ENCODE data around the gene SSBP3.

The SSBP3 gene

DNA sequence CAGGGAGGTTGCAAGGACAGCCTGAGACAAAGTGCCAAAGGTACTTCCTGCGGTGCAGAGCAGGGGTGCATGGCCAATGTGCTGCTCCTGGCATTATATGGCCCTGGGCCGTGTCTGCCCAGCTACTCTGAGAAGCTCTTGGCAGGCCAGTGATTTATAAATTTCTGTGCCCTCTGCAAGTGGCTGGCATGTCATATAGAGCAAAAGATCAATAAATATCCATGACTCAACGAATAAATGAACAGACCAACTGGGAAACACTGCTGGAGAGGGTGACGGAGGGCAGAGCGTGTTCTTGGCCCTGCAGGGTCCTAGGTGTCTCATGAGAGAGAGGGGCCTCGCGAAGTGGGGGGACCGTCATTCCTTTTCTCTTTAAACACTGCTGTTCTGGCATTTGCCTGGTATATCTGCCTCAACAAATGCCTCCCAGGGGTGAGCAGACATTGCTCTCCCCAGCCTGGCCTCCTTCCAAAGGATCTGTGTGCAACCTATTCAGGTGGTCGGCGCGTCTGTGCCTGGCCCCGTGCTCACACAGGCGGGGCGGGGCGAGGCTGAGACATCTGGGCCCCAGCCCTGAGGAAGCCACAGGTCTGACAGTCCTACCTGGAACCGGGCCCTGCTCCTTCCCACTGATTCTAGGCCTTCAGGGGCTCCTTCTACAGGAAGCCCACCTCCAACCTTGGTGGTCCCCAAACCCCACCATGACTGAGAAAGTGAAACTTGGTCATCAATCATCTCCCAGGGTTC lies 123.9 kb downstream of the SSBP3 start:
- no peak for DNase-seq (ENCODE audit: low spot score)

DNA sequence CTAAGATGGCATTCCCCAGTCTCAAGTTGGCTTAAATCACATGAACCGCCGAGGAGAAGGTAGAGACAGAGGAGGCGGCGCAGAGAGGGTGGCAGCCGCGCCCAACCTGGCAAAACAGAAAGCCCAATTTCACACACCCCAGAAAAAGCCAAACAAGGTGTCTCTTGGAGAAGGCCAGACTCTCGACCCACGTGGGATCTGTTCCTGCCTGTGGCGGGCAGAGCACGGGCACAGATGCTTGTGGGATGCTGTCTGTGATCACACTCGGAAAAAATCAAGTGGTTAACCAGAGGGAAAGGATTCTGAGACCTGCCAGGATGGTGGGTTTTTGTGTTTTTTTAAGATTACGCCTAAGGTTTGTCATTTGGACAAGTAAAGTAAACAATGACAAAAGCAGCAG lies 125.5 kb downstream of the SSBP3 start:
- DNase-seq (ENCODE audit: low spot score), result no peak

DNA sequence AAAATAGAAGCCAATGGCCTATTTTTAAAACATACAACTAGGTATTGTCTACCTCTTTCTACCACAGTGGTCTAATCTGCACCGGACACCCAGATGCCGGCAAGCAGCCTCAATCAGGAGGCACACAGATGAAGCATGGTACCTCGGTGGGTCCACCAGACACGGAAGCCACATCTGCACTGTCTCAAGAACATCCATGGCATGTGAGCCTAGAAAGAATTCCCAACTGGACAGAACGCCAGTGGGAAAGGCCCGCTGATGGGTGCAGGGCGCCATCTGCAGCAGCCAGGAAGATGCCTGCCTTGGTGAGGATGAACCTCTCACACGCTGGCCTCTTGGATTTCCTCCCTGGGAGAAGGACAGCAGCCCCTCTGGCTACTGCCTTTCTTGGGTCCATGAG lies 126.7 kb downstream of the SSBP3 start:
- no peak for DNase-seq (ENCODE audit: low spot score)

DNA sequence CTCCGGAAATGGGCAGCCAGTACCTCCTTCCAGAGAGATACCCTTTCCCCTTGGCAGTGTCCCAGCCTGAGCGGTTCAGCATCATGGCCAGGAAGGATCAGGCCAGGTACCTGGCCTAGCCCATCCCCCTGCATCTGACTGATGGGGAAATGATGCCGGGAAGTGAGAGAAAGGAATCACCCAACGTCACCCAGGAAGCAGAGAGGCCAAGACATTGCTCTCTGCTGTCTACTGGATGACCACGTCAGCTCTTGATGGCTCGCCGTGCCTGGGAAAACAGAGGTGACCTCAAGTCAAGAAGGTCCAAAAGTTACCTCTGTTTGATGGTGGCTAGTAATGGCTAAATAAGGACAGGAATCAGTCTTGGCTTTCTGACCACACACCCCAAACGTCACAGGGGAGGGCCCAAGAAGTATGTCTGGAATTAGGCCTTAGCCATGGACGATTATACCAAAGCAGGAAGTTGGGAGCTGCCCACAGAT lies 127.2 kb downstream of the SSBP3 start:
- DNase-seq (ENCODE audit: low spot score), result no peak

DNA sequence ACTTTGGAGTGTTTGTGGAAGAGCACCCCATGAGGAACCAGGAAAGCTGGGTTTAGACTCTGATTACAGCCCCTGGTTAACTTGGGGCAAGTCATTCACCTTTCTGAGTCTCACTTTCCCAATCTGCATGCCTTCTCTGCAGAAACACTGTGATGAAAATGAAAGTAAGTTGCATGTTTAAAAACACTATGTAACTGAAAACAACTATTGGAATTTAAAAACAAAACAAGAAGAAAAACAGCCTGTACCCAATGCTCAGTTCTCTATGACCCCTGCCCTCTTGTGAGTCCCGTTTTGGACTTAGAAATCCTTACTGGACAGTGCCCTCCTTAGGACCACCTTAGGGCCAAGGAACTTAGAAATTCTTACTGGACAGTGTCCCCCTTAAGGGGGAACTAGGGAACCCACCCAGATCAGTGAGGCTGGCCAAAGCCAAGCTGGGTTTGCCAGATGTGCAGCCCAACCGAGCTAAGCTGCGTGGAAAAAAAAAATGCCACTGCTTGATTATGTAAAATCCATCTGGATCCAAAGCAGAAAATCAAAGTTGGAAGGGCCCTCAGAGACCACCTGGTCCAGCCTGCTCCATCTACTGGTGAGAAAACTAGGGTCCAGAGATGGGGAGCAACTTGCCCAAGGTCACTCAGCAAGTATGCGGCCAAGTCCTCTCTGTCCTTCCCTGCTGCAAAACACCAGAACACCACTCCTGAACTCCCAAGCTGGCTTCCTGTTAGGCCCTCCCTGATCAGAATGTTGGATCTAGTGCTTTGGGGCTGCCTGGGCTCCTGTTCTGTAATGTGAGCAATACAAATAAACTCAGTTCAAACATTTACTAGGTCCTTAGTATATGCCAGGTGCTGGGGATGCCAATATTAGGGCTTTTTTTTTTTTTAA lies 128.5 kb downstream of the SSBP3 start:
- DNase-seq (ENCODE audit: low spot score), result no peak

DNA sequence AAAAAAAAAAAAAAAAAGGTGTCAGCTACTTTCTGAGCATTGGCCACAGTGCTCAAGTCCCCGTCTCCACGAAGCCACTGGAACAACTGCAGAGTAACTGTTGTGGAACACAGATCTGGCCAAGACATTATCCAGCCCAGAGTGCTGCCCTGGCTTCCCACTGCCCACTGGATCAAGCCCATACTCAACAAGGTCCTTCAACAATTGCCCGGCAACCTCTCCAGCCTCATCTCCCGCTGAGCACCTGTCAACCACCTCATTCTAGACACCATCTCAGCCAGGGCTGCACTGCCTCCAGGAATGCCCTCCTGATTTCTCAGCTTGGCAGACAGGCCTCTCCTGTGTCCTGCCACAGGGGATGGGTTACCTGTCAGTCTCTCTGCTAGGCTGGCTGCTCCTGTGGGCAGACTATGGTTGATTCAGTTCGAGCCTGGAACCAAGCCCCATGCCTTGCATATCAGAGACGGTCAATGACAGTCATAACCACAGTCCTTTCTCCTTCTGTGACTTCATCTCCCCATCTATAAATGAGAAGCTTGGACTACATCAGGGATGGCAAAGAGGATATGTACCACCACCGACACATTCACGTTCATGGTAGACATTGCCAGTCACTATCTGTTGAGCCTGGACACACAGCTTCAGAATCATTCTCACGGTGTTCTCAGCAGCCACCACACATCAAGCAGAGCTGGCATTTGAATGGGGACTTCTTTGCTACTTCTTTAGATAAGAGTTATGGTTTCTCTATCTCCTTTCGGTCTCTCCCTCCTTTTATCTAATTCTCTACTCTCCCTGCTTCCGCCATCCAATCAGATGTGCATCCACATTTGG lies 129.4 kb downstream of the SSBP3 start:
- no peak for DNase-seq (ENCODE audit: low spot score)

DNA sequence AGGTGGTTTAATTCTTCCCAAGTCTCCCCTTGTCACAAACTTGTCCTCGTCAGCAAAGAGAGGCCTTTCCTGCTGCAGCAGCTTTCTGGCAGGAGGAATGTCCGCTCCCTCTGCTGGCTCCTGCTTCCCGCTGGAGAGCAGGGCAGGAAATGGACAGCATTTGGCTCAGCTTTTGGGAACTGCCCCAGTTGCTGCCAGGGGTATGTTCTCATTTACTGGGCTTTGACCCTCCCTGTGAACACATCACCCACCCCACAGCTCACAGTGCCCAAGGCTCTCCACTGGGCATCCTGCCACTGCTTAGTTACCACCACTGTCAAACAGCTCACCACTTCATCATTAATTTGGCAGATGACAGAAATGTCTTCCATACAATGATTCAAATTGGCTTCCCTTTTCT lies 130.8 kb downstream of the SSBP3 start:
- no peak for DNase-seq (ENCODE audit: low spot score)

DNA sequence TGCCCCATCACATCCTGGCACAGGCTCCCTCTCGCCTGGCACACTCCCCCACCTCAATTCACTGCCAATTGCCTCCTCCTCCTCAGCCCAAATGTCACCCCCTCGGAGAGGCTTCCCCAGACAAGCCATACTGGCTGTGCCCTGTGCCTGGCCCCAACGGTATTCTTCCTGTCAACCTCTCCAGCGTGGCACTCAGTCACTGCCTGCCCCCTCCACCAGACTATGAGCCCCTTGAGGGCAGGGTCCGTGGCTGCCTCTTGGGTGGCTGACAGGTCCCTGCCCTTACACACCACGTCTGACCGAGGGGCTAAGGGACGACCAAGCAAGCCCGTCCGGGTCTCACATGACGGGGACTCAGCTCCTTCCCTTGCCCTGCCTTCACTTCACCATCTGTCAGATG lies 131.3 kb downstream of the SSBP3 start:
- no peak for DNase-seq (ENCODE audit: low spot score)

DNA sequence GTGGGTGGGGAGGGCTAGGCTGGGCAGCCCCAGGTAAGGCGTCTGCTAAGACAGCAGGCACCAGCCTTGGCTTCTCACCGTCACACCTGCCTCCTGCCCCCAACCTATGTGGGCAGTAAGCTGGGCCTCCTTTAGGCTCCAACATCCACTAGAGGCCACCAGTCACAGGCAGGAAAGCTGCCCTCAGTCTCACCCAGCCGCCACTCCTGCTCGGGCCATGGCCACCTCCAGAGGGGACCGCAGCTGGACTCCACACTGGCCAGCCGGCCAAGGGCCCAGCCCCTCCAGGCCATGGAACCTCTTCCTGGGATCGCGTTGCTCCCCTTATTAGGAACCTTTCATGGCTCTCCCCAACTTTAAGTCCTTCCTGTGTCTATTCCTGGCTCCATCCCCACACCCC lies 131.7 kb downstream of the SSBP3 start:
- no peak for DNase-seq (ENCODE audit: low spot score)

DNA sequence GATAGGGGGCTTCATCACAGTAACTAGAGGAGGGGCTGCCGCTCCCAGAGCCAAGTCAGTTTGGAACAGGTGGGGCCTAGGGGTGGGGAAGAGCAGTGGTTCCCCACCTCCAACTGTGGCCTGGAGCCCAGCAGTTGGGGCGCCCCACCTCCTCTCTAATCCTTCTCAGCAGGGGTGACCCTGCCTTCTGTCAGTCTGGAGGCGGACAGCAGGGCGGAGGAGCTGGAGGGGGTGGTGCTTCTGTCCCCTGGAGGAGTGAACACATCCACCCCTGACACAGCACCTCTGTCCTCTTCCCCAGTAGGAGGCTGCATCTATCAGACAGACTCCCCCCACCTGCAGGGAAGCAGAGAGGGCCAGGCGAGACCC lies 132.4 kb downstream of the SSBP3 start:
- no peak for DNase-seq (ENCODE audit: low spot score)

DNA sequence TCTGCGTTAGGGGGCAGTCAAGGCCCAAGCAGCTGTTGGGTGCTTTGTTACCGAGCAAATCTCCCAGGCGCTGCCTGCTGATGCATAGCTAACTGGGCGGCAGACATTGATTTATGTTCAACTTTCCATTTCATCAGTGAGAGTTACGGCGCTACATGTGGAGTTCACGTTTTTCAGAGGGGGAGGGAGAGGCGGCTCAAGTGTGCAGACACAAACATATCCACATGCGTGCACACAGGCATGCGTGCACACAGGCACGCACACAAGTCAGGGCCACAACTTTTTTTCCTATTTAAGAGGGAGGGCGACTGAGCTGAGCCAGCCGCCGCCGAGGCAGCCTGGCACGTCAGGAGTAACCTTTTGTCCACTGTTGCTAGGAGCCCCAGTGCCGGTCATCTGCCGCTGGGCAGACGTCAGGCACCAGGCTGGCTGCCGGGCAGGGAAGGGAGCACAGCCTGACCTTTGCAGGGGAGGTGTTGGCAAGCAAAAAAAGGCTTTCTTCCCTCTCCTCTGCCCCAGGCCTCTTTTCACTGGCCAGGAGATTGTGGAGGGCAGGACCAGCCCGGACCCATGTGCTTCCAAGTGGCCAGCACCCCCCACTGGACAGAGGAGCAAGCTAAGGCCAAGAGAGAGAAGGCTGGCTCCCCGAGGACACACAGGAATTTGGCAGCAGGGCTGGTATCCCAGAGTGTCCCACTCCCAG lies 133.0 kb downstream of the SSBP3 start:
- peak; percentile 84 for DNase-seq (ENCODE audit: low spot score)

DNA sequence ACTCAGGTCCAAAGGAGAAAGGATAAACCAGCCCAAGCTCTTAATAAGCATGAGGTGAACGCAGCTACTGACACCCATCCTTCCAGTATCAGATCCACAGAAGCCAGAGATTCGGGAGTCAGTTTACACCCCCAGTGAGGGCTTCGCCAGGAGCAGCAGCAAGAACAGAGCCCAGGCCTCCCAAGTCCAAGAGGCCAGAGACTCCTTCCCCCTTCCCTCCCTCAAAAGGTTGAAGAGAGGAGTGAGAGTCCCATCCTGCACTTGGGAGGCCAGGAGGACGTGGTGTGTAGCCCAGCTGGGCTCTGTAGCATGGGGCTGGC lies 133.5 kb downstream of the SSBP3 start:
- DNase-seq (ENCODE audit: low spot score), result no peak

DNA sequence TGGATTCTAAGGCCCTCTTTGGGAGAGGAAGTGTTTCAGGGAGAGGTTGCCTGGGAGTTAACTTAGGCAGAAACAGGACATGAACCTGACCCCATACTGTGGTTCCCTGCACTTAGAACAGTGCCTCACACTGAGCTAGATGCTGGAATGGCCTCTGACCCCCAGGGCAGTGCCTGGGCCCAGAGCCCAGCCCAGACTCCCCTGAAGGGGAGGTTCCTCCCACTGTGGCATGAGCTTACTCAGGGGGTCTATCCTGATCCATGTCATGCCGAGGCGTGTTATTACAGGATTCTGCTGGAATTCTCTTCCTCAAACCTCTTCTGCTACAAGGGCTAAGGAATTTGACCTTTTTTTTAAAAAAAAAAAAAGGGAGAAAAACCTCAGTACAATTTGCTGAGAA lies 134.1 kb downstream of the SSBP3 start:
- DNase-seq (ENCODE audit: low spot score), result no peak

DNA sequence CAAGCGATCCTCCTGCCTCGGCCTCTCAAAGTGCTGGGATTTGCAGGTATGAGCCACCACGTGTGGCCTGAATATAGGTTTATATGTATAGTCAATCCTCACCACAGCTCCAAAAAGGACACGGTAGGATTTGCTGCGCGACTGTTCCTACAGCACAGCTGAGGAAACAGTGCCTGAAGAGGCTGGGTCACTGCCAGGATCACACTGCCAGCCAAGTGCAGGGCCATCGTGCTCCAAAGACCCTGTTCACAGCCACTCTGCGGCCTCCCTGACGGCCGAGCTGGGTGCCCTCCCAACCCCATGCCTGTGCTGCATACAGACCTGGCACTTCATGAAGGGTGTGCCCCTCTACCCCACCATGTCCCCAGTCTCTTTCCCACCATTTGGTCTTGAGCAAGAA lies 134.9 kb downstream of the SSBP3 start:
- DNase-seq (ENCODE audit: low spot score), result no peak

DNA sequence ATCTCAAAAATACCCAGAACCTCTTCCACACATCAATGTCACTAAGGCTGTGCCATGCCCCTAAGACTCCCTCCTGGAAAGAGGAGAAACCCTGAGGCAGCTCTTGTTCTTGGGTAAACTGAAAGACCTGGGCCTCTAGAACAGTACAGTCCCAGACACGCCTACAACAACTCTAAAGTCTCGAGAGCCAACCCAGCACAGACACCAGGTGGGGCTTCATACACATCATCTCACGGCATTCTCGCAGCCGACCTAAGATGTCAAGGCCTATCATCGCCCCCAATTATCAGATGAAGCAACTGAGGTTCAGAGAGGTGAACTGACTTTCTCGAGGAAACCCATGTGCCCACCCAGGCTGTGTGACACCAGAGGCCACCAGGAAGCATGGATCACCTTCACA lies 135.7 kb downstream of the SSBP3 start:
- no peak for DNase-seq (ENCODE audit: low spot score)

DNA sequence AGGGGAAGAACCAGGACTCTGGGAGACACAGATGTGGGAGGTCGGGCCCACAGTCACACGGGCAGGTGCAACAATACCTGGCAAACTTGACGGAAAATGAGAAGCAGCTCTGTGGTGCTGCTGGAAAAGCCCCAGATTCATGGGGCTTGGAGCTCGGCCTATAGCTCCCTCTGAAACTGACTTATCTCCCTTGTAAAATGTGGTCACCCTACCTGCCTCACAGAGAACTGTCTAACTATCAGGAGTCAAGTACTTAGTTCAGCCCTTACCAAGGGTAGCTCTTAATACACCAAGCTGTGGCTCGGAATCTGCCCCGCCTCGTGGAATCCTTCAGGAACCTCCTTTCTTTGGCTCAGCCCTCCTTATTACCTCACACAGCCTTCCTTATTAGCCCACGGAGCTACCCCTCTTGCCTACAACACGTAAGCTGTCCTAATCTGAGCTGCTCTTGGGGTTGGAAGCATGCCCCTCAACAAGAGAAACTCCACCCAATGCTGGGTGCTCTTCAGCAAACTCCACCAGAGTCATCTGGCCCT lies 137.4 kb downstream of the SSBP3 start:
- no peak for DNase-seq (ENCODE audit: low spot score)

DNA sequence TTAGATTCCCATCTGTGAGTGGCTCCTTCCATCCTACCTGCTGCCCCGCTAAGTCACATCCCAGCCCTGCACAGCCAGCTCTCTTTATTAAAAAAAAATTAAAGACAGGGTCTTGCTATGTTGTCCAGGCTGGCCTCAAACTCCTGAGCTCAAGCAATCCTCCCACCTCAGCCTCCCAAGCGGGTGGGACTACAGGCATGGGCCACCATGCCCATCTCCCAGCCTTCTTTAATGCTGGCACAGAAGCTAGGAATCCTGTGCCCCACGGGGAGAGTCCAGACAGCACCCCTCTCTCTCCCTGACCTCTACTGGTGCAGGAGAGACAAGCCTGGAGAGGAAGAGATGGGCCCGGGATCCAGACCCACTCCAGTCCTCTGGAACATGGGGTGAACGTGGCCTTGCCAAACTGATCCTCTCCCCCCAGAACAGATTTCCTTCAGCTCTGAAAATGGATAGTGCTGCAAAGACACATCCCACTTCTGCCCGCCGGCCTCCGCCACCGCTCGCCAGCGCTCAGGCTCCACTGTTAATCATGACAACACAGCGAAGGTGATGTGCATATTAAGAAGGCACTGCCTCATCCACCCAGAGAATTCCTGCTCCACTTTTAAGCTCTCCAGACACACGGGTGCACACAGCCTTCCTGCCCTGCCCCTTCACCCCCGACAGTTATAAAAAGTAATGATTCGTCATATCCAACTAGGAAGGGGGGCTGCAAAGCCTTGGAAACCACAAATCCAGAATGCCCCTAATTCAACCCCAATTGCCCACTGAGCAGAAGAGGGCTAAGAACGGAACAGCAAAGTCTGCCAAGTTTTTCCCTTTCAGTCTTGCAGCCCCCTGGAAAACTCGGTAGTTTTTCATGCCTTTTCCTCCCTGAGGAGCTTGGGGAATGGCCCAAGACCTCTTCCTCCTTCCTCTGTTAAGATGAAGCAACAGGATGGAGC lies 138.1 kb downstream of the SSBP3 start:
- no peak for DNase-seq (ENCODE audit: low spot score)

DNA sequence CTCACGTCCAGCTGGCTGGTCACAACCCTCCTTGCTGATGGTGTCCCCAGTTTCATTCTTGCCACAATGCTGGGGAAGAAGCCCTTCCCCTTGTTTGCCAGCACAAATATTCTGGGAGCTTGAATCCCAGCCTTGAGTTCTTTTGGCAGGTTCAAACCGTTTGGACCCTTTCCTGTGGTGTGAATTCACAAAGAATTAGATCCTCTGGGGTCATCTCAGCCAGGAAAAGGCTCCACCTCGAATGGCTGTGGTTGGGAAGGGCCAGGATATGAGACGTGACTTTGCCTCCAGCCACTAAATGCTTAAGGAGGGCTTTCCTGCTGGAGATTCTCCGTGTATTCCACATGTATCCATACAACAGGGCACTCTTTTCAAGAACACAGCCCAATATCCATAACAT lies 139.3 kb downstream of the SSBP3 start:
- DNase-seq (ENCODE audit: low spot score), result no peak

DNA sequence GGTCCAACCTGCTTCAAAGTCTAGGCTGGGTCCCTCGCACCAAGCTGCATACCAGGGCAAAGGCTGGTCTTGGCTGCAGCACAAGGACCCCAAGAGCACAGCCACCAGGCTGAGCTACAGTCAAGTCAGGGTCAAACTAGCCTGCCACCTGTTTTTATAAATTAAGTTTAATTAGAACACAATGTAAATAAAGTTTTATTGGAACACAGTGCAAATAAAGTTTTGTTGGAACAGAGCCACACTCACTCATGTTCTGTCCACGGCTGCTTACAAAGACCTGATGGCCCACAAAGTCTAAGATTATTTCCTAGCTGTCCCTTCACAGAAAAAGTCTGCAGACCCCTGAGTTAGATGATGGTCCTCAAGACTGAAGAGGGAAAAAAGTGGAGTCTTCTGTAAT lies 140.0 kb downstream of the SSBP3 start:
- DNase-seq (ENCODE audit: low spot score), result no peak

DNA sequence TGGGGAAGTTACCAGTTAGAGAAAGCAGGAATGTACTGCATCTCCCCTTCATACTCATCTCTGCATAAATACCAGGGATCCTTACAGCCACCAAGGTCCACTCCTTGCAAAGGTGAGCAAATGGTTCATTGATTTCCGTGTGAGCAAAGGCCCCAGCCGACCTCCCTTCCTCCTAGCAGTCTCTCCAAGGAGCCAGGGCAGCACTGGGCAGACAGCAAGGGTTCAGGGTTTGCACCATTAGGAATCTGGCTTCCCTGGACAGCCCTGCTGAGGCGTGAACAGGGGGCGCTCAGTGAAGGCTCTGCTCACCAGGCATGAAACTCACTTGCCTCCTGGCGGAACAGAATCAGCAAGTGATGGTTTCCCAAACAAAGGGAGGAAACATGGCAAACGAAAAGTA lies 140.5 kb downstream of the SSBP3 start:
- DNase-seq (ENCODE audit: low spot score), result no peak

DNA sequence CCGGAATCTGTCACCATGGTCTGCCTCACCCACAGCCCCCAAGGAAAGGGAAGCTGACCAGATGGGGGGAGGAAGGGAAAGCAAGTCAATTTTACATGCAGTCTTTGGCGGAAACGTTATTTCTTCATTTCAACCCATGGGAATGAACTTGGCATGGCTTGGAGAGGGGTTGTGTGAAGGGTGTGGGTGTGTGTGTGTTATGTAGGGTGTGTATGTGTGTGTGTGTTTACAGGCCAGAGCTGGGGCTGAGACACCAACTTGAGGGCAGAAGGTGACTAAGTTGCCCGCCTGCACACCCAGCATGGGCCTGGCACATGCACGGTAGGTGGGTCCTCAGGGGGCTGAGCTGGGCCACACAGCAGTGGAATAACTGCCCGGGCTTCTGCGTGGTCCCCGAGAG lies 141.1 kb downstream of the SSBP3 start:
- DNase-seq (ENCODE audit: low spot score), result no peak

Measured in globus pallidus (tissue), 1 donor.